Fibroblast of lung (primary cell): ENCODE data around the gene LRRC8E.

Experiments
- EZH2 ChIP-seq: IDR thresholded peaks from 2 replicates; pipeline ENCODE4 v1.5.1; 2012; ENCODE audit warnings: low read length, control low read depth, mild to moderate bottlenecking; ENCODE audit errors: missing control alignments
- TF ChIP-seq, protein P1 (sequence below), 2 donors: IDR thresholded peaks in 1 of 2; conservative IDR thresholded peaks in 1 of 2; 1 replicate in 1 of 2; 2 replicates in 1 of 2; pipeline ENCODE4 v1.5.1; 2011 to 2012; ENCODE audit warnings: low read length in 2 of 2, control low read depth in 1 of 2, inconsistent platforms in 1 of 2, low read depth in 1 of 2, mild to moderate bottlenecking in 1 of 2

DNA sequence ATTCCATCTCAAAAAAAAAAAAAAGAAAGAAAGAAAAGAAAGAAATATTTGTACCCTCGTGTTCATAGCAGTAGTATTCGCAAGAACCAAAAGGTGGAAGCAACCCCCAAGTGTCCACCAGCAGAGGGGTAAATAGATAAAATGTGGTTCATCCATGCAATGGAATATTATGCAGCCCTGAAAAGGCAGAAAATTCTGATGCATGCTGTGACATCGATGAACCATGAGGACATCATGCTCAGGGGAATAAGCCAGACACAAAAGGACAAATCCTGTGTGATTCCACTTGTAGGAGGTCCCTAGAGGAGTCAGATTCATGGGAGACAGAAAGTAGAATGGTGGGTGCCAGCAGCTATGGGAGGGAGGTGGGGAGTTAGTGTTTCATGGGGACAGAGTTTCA, 6.4 kb upstream of the LRRC8E start:
- TF ChIP-seq, protein P1, sequence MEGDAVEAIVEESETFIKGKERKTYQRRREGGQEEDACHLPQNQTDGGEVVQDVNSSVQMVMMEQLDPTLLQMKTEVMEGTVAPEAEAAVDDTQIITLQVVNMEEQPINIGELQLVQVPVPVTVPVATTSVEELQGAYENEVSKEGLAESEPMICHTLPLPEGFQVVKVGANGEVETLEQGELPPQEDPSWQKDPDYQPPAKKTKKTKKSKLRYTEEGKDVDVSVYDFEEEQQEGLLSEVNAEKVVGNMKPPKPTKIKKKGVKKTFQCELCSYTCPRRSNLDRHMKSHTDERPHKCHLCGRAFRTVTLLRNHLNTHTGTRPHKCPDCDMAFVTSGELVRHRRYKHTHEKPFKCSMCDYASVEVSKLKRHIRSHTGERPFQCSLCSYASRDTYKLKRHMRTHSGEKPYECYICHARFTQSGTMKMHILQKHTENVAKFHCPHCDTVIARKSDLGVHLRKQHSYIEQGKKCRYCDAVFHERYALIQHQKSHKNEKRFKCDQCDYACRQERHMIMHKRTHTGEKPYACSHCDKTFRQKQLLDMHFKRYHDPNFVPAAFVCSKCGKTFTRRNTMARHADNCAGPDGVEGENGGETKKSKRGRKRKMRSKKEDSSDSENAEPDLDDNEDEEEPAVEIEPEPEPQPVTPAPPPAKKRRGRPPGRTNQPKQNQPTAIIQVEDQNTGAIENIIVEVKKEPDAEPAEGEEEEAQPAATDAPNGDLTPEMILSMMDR (conservative IDR thresholded peaks at IDR 0.05 in 1 of 2, IDR thresholded peaks at IDR 0.05 in 1 of 2; ENCODE audit: low read depth in 1 of 2, low read length in 2 of 2) = no peak
- no peak for TF ChIP-seq EZH2
